ENCODE data around the gene HS6ST3. TPM values are rescaled to one million over a fixed set of nuclear protein-coding genes. Genes with fewer than 3 reads are reported as not detected.

The HS6ST3 gene
- total RNA-seq, 1 experiment from 2014 or later: 1.2 TPM

DNA sequence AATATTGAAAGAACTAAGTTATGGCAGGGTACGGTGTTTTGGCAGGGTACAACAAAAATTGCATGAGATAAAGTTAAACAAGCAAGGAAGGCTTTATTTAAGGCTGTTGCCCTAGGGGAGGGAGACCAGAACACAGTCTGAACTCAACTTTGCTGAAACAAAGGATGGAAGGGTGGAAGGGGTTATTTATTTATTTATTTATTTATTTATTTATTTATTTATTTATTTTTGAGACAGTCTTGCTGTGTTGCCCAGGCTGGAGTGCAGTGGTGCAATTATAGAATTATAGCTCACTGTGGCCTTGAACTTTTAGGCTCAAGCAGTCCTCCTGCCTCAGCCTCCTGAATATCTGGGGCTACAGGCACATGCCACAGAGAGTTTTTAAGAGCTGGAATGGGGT lies 75.9 kb downstream of the HS6ST3 start:
- H3K9me3 Mint-ChIP-seq: no peaks in the 10 kb centered on the region
- POLR2A ChIA-PET: no interaction called here

DNA sequence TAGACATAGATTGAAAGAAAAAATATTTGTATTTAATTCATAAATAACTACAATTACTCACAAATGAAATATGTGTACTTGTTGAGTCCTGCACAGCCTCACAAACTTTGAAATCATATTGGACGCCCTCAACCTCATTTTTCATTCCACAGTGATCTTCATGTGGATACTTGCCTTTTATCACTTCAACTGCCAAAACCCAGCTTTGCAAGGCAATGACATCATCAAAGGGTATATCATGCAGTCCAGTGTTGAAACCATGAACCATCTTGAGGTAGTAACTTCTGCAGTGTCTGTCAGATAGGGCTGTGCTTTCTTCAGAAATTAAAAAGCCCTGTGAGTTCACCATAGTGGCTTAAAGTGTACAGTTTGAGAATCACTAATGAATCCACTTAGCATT lies 82.2 kb downstream of the HS6ST3 start:
- no peak for DNase-seq (ENCODE audit: low spot score)
- Mint-ChIP-seq H3K4me1 (no peaks in the 10 kb centered on the region), H3K9me3 (no peaks in the 10 kb centered on the region), H3K36me3 (no peaks in the 10 kb centered on the region), H3K27ac (no peak overlapping the region), H3K27me3 (ENCODE audit: low read depth) (no peaks in the 10 kb centered on the region), H3K4me3 (no peak overlapping the region)
- ChIA-PET POLR2A (no interaction called here), CTCF (no interaction called here)
- no peak for ATAC-seq
- TF ChIP-seq ZNF671 (CRISPR knock-in tag; IDR thresholded peaks at IDR 0.05): no peak
- TF ChIP-seq ETV6 (CRISPR knock-in tag; IDR thresholded peaks at IDR 0.05): no peak
- TF ChIP-seq, protein P1, sequence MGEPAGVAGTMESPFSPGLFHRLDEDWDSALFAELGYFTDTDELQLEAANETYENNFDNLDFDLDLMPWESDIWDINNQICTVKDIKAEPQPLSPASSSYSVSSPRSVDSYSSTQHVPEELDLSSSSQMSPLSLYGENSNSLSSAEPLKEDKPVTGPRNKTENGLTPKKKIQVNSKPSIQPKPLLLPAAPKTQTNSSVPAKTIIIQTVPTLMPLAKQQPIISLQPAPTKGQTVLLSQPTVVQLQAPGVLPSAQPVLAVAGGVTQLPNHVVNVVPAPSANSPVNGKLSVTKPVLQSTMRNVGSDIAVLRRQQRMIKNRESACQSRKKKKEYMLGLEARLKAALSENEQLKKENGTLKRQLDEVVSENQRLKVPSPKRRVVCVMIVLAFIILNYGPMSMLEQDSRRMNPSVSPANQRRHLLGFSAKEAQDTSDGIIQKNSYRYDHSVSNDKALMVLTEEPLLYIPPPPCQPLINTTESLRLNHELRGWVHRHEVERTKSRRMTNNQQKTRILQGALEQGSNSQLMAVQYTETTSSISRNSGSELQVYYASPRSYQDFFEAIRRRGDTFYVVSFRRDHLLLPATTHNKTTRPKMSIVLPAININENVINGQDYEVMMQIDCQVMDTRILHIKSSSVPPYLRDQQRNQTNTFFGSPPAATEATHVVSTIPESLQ (CRISPR knock-in tag; IDR thresholded peaks at IDR 0.05): no peak
- TF ChIP-seq, protein P2, sequence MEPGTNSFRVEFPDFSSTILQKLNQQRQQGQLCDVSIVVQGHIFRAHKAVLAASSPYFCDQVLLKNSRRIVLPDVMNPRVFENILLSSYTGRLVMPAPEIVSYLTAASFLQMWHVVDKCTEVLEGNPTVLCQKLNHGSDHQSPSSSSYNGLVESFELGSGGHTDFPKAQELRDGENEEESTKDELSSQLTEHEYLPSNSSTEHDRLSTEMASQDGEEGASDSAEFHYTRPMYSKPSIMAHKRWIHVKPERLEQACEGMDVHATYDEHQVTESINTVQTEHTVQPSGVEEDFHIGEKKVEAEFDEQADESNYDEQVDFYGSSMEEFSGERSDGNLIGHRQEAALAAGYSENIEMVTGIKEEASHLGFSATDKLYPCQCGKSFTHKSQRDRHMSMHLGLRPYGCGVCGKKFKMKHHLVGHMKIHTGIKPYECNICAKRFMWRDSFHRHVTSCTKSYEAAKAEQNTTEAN (CRISPR knock-in tag; IDR thresholded peaks at IDR 0.05): no peak

More for the DNA sequence above, 75.9 kb downstream of the HS6ST3 start:
- Mint-ChIP-seq H3K4me1 (no peaks in the 10 kb centered on the region), H3K36me3 (no peaks in the 10 kb centered on the region), H3K27ac (no peak overlapping the region), H3K27me3 (ENCODE audit: low read depth) (no peaks in the 10 kb centered on the region), H3K4me3 (no peak overlapping the region)
- ATAC-seq (no peak), DNase-seq (ENCODE audit: low spot score) (no peak)
- TF ChIP-seq, protein P2 (CRISPR knock-in tag; IDR thresholded peaks at IDR 0.05): no peak
- TF ChIP-seq ELF4 (CRISPR knock-in tag; IDR thresholded peaks at IDR 0.05; ENCODE audit: low read depth) (no peak), PRRX2 (CRISPR knock-in tag; IDR thresholded peaks at IDR 0.05) (no peak), SMAD4 (CRISPR knock-in tag; IDR thresholded peaks at IDR 0.05) (no peak), NFE2L1 (CRISPR knock-in tag; IDR thresholded peaks at IDR 0.05) (no peak), ESRRA (CRISPR knock-in tag; IDR thresholded peaks at IDR 0.05; ENCODE audit: borderline replicate concordance) (no peak), SOX15 (CRISPR knock-in tag; IDR thresholded peaks at IDR 0.05) (no peak), ZNF121 (CRISPR knock-in tag; IDR thresholded peaks at IDR 0.05) (no peak), SP1 (CRISPR knock-in tag; conservative IDR thresholded peaks at IDR 0.05) (no peak), SMAD3 (CRISPR knock-in tag; IDR thresholded peaks at IDR 0.05; ENCODE audit: borderline replicate concordance) (no peak), RORB (CRISPR knock-in tag; IDR thresholded peaks at IDR 0.05) (no peak), GABPB1 (CRISPR knock-in tag; IDR thresholded peaks at IDR 0.05) (no peak), ZNF138 (CRISPR knock-in tag; conservative IDR thresholded peaks at IDR 0.05) (no peak)
- TF ChIP-seq, protein P3, sequence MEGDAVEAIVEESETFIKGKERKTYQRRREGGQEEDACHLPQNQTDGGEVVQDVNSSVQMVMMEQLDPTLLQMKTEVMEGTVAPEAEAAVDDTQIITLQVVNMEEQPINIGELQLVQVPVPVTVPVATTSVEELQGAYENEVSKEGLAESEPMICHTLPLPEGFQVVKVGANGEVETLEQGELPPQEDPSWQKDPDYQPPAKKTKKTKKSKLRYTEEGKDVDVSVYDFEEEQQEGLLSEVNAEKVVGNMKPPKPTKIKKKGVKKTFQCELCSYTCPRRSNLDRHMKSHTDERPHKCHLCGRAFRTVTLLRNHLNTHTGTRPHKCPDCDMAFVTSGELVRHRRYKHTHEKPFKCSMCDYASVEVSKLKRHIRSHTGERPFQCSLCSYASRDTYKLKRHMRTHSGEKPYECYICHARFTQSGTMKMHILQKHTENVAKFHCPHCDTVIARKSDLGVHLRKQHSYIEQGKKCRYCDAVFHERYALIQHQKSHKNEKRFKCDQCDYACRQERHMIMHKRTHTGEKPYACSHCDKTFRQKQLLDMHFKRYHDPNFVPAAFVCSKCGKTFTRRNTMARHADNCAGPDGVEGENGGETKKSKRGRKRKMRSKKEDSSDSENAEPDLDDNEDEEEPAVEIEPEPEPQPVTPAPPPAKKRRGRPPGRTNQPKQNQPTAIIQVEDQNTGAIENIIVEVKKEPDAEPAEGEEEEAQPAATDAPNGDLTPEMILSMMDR (IDR thresholded peaks at IDR 0.05): no peak
- TF ChIP-seq, protein P4, sequence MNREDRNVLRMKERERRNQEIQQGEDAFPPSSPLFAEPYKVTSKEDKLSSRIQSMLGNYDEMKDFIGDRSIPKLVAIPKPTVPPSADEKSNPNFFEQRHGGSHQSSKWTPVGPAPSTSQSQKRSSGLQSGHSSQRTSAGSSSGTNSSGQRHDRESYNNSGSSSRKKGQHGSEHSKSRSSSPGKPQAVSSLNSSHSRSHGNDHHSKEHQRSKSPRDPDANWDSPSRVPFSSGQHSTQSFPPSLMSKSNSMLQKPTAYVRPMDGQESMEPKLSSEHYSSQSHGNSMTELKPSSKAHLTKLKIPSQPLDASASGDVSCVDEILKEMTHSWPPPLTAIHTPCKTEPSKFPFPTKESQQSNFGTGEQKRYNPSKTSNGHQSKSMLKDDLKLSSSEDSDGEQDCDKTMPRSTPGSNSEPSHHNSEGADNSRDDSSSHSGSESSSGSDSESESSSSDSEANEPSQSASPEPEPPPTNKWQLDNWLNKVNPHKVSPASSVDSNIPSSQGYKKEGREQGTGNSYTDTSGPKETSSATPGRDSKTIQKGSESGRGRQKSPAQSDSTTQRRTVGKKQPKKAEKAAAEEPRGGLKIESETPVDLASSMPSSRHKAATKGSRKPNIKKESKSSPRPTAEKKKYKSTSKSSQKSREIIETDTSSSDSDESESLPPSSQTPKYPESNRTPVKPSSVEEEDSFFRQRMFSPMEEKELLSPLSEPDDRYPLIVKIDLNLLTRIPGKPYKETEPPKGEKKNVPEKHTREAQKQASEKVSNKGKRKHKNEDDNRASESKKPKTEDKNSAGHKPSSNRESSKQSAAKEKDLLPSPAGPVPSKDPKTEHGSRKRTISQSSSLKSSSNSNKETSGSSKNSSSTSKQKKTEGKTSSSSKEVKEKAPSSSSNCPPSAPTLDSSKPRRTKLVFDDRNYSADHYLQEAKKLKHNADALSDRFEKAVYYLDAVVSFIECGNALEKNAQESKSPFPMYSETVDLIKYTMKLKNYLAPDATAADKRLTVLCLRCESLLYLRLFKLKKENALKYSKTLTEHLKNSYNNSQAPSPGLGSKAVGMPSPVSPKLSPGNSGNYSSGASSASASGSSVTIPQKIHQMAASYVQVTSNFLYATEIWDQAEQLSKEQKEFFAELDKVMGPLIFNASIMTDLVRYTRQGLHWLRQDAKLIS (CRISPR knock-in tag; IDR thresholded peaks at IDR 0.05; ENCODE audit: borderline replicate concordance): no peak
- TF ChIP-seq, protein P1 (CRISPR knock-in tag; IDR thresholded peaks at IDR 0.05): no peak
- TF ChIP-seq, protein P5, sequence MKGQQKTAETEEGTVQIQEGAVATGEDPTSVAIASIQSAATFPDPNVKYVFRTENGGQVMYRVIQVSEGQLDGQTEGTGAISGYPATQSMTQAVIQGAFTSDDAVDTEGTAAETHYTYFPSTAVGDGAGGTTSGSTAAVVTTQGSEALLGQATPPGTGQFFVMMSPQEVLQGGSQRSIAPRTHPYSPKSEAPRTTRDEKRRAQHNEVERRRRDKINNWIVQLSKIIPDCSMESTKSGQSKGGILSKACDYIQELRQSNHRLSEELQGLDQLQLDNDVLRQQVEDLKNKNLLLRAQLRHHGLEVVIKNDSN (CRISPR knock-in tag; IDR thresholded peaks at IDR 0.05): no peak
- CTCF ChIA-PET: no interaction called here

Measured in WTC11 (cell line).